NT2/D1 (cell line): ENCODE measurements around the gene SPOCK1.
"Not testable (repeated sequence)": the region's sequence is repeated elsewhere in the genome, so short reads cannot be mapped to it uniquely, and the experiment has no call there.

ENCODE experiments used
- DNase-seq: peaks from one replicate; pipeline ENCODE4 v3.0.0-alpha.2; 2011; ENCODE audit warnings: low read depth, low spot score
- H3K27me3 ChIP-seq: 2 replicates; pipeline ENCODE4 v1.6.0; 2011; ENCODE audit warnings: mild to moderate bottlenecking; ENCODE audit not compliant: insufficient read length, insufficient read depth
- H3K36me3 ChIP-seq: 2 replicates; pipeline ENCODE4 v1.6.1; 2011; ENCODE audit warnings: mild to moderate bottlenecking, low read length, mixed read lengths; ENCODE audit not compliant: insufficient read depth, insufficient read length
- H3K4me1 ChIP-seq: 2 replicates; pipeline ENCODE4 v1.5.1; 2011; ENCODE audit not compliant: insufficient read depth, insufficient read length
- H3K4me3 ChIP-seq: 2 replicates; pipeline ENCODE4 v1.5.1; 2011; ENCODE audit warnings: low read depth; ENCODE audit not compliant: insufficient read length
- H3K9ac ChIP-seq: 2 replicates; pipeline ENCODE4 v1.6.0; 2011; ENCODE audit warnings: low read depth; ENCODE audit not compliant: insufficient read length
- H3K9me3 ChIP-seq: 2 replicates; pipeline ENCODE4 v1.5.1; 2011; ENCODE audit warnings: mild to moderate bottlenecking, low read length; ENCODE audit not compliant: insufficient read depth
- SUZ12 ChIP-seq: IDR thresholded peaks from 2 replicates; pipeline ENCODE4 v1.6.1; 2011; ENCODE audit not compliant: insufficient read length, insufficient read depth; ENCODE audit errors: extremely low read depth
- YY1 ChIP-seq: IDR thresholded peaks from 2 replicates; pipeline ENCODE4 v1.6.1; 2011; ENCODE audit not compliant: insufficient read length, insufficient read depth
- ZNF274 ChIP-seq: IDR thresholded peaks from 2 replicates; pipeline ENCODE4 v1.6.1; 2011; ENCODE audit warnings: mild to moderate bottlenecking, low read depth, low read length

Gene SPOCK1

DNA sequence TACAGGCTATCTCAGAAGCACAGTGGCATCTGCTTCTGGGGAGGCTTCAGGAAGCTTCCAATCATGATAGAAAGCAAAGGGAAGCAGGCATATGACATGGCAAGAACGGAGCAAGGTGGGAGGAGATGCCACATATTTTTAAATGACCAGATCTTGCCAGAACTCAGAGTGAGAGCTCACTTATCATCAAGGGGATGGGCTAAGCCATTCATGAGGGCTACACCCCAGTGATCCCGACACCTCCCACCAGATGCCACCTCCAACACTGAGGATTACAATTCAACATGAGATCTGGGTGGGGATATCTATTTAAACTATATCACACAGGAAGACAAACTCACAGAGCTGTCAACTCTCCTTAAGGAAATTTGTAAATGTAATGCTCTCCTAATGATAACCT is 258.8 kb downstream of the SPOCK1 start:
- Histone ChIP-seq H3K4me3 (no peak overlapping the region), H3K4me1 (no peaks in the 10 kb centered on the region), H3K9ac (no peak overlapping the region), H3K27me3 (no peaks in the 10 kb centered on the region), H3K36me3 (no peaks in the 10 kb centered on the region), H3K9me3 (no peaks in the 10 kb centered on the region)
- TF ChIP-seq SUZ12 (no peak), ZNF274 (no peak), YY1 (no peak)
- no peak for DNase-seq

DNA sequence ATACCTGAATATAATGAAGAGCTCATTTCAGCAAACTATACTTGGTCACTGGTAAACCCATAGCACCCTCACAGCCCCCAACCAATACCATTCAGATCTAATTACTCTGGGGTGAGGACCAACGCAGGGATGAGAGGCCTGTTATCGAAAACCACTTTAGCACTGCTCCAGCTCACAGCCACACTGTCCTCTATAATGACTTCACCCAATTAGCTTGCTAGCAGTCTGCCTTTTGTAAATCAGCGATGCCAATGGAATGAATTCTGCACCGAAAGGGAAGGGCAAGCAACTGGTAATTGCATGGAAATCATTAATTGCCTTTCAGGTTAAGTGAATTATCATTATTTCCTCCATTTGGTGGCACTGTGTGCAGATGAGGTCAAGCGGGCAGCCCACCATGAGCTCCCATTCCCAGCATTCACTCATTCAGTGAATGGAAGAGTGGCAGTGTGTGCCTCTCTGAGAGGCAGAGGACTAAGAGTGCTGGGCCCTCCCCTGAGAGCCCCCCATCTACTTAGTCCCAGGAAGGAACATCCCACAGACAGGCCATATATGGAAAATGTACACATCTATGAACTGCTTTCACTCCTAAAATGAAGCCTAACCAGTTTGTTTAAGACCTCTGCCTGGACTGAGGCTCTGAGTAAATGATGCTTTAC is 262.1 kb downstream of the SPOCK1 start:
- H3K36me3 ChIP-seq, result no peaks in the 10 kb centered on the region
- H3K27me3 ChIP-seq, result no peaks in the 10 kb centered on the region
- no peak for DNase-seq
- TF ChIP-seq ZNF274 (no peak), SUZ12 (no peak), YY1 (no peak)
- no peak overlapping the region for H3K4me3 ChIP-seq
- no peaks in the 10 kb centered on the region for H3K9me3 ChIP-seq
- no peak overlapping the region for H3K9ac ChIP-seq
- no peaks in the 10 kb centered on the region for H3K4me1 ChIP-seq

DNA sequence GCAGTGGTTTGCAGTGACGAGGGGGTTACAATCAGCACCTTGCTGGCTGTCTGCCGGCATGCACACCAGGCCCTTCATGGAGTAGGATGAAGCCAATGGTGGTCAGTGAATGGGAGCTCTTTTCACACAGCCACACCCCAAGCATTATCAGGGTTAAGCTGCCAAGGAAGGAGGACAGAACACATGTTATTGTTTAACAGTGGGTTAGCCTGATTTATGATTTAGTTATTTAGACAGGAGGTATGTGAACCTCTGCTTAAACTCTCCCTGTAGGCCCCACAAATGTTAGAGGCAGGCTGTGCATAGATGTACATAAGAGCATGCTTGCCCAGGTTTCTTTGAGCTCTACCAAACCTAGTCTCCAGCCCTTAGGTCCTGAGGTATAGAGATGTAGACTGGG is 262.9 kb downstream of the SPOCK1 start:
- Histone ChIP-seq H3K4me1 (no peaks in the 10 kb centered on the region), H3K27me3 (no peaks in the 10 kb centered on the region), H3K9me3 (no peaks in the 10 kb centered on the region), H3K4me3 (no peak overlapping the region), H3K9ac (no peak overlapping the region), H3K36me3 (no peaks in the 10 kb centered on the region)
- no peak for TF ChIP-seq YY1
- TF ChIP-seq SUZ12, result no peak
- no peak for TF ChIP-seq ZNF274
- DNase-seq, result no peak

DNA sequence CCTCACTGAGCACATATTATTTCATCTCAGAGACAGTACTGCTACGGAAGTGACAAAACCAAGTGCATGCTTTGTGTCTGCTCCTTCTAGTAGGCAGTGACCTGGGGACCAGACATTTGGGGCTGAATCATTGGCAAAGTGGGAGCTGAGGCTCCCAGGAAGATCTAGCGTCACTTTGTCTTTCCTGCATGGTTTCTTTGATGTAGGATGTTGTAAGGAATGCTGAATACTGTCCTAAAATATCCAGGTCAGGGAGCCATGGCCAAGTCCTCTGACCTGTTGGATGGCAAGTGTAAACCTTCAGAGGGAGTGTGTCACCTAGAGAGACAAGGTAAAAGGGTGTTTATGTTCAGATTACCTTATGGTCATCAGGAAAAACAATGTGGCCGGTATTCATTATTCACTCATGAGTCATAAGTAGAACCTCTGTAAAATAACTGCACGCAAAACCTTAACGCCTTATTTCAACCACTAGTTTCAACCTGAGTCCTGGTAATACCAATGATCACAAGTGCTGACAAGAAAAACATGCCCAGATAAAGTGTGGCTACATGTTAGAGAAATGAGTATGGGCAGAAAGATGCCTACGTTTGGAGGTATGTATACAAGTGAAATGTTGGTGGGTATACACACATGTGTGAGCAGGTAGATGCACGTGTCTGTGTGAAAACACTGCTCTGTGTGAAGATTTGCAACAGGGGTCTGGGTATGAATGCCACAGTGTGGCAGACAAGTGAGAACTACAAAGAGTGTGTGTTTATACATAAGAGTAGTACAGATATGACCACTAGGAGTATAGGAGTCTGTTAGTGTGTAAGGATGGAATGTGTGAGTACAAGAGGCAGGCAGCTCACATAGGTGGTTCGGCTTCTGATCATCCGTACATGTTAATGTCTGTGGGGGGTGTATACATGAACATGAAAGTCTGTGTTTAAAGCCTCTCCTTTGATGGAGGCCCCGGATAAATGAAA is 263.9 kb downstream of the SPOCK1 start:
- no peaks in the 10 kb centered on the region for H3K36me3 ChIP-seq
- TF ChIP-seq SUZ12 (no peak), YY1 (no peak), ZNF274 (no peak)
- H3K27me3 ChIP-seq, result no peaks in the 10 kb centered on the region
- DNase-seq, result no peak
- no peaks in the 10 kb centered on the region for H3K4me1 ChIP-seq
- no peak overlapping the region for H3K9ac ChIP-seq
- no peak overlapping the region for H3K4me3 ChIP-seq
- H3K9me3 ChIP-seq, result no peaks in the 10 kb centered on the region

DNA sequence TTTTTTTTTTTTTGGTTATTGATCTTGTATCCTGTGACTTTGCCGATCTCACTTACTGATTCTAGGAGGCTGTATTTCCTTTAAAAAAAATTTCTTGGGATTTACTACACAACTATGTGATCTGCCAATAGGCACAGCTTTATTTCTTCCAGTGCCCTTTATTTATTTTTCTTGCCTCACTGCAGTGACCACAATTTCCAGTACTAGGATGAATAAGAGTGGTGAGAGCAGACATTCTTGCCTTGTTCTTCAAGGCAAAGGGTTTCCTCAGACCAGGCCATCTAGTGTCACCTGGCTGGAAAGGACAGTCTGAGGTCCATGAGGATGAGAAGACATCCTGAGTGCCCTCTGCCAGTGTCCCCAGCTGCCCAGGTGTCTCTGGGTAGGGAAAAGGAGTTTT is 265.4 kb downstream of the SPOCK1 start:
- Histone ChIP-seq H3K9me3 (no peaks in the 10 kb centered on the region), H3K4me1 (peaks cover 2% of the 10 kb centered on the region)
- no peak for DNase-seq

DNA sequence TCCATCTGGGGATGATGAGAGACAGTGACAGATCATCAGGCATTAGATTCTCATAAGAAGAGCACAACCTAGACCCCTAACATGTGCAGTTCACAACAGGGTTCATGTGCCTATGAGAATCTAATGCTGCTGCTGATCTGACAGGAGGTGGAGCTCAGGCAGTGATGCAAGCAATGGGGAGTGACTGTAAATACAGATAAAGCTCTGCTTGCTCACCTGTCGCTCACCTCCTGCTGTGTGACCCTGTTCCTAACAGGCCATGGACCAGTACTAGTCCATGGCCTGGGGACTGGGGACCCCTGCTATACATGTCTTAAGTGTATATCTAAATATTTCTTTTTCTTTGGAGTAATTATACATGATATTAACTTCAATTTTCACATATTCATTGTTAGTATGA is 265.8 kb downstream of the SPOCK1 start:
- not testable (repeated sequence) for H3K4me3 ChIP-seq, H3K36me3 ChIP-seq, H3K9ac ChIP-seq, DNase-seq, H3K4me1 ChIP-seq, H3K9me3 ChIP-seq, H3K27me3 ChIP-seq

More for the DNA sequence above, 265.4 kb downstream of the SPOCK1 start:
- Histone ChIP-seq H3K4me3 (no peak overlapping the region), H3K36me3 (no peaks in the 10 kb centered on the region), H3K27me3 (no peaks in the 10 kb centered on the region), H3K9ac (no peak overlapping the region)
- TF ChIP-seq YY1 (no peak), SUZ12 (no peak), ZNF274 (no peak)

DNA sequence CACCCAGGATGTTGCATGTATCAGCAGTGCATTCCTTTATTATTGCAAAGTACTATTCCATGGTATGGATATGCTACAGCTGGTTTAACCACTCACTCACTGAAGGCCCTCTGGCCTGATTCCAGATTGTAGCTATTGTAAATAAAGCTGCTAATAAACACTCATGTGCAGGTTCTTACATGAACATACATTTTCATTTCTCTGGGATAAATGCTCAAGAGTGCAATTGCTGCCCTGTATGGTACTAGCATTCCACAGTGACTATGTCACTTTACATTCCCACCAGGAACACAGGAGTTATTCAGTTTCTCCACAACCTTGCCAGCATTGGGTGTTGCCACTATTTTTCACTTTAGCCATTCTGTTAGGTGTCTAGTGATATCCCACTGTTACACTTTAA is 267.6 kb downstream of the SPOCK1 start:
- no peak for DNase-seq
- H3K9me3 ChIP-seq, result no peaks in the 10 kb centered on the region
- H3K27me3 ChIP-seq, result no peaks in the 10 kb centered on the region
- no peak overlapping the region for H3K4me3 ChIP-seq
- TF ChIP-seq ZNF274, result no peak
- TF ChIP-seq YY1, result no peak
- no peak for TF ChIP-seq SUZ12
- peaks cover 2% of the 10 kb centered on the region for H3K4me1 ChIP-seq
- H3K9ac ChIP-seq, result no peak overlapping the region
- H3K36me3 ChIP-seq, result no peaks in the 10 kb centered on the region
